GM12878 (cell line): ENCODE data around the gene DNAJB6. TPM values are rescaled to one million over a fixed set of nuclear protein-coding genes. Genes with fewer than 3 reads are reported as not detected.

ENCODE experiments used
- ATAC-seq: fragments of 200-7000 bp; cut with Tn5 transposase; 3 replicates; pipeline ENCODE4 v1.9.1; 2020; ENCODE audit warnings: mild to moderate bottlenecking, moderate library complexity
- BruUV-seq: library from RNA; stranded (reverse); fragments of 400-500 nt; replicated peaks from 2 replicates; lab custom pipeline; 2021; lab: Mats Ljungman, UMichigan
- CTCF ChIA-PET: fragments of 300-600 bp; sonication (Branson Sonifier 250); formaldehyde crosslinking; extraction: SDS; loops from one replicate; lab custom pipeline; 2021; ENCODE audit warnings: inconsistent platforms; lab: Yijun Ruan, JAX
- POLR2A ChIA-PET: fragments of 350-600 bp; formaldehyde crosslinking; extraction: SDS; loops from one replicate; lab custom pipeline; 2021; ENCODE audit warnings: inconsistent platforms; lab: Charles Lee
- RAD21 ChIA-PET: fragments of 300-600 bp; sonication (Branson Sonifier 250); formaldehyde crosslinking; loops from one replicate; lab custom pipeline; 2023; ENCODE audit warnings: antibody characterized with exemption; ENCODE audit not compliant: unreplicated experiment; lab: Charles Lee
- SMC1A ChIA-PET: fragments of 300-600 bp; sonication (Branson Sonifier 250); formaldehyde crosslinking; loops from one replicate; lab custom pipeline; 2023; ENCODE audit not compliant: unreplicated experiment, uncharacterized antibody; lab: Charles Lee
- DNase-seq: peaks from one replicate; pipeline ENCODE4 v3.0.0-alpha.2; 2011; ENCODE audit warnings: low read depth, low spot score
- FAIRE-seq: peaks from 3 replicates; lab custom pipeline; 2011; peaks lifted over from hg19 to GRCh38; lab: Jason Lieb, UNC
- H2AFZ ChIP-seq: 2 replicates; pipeline ENCODE4 v1.6.0; 2011; ENCODE audit warnings: low read depth, low read length, control low read depth; ENCODE audit not compliant: control insufficient read depth
- H3K27ac ChIP-seq: 2 replicates; pipeline ENCODE4 v1.5.1; 2011; ENCODE audit warnings: control low read depth; ENCODE audit not compliant: control insufficient read depth, insufficient read depth
- H3K27me3 ChIP-seq, 2 experiments: replicated peaks in 1 of 2; 2 replicates each; pipeline versions ENCODE4 v1.6.0 to v1.6.1; 2011; ENCODE audit warnings: low read length in 1 of 2; ENCODE audit not compliant: control insufficient read depth in 2 of 2, insufficient read depth in 2 of 2
- H3K36me3 ChIP-seq, 2 experiments: 2 replicates each; pipeline ENCODE4 v1.5.1; 2011; ENCODE audit warnings: low read length in 1 of 2; ENCODE audit not compliant: control insufficient read depth in 2 of 2, insufficient read depth in 2 of 2
- H3K4me1 ChIP-seq: 2 replicates; pipeline ENCODE4 v1.6.1; 2011; ENCODE audit warnings: mild to moderate bottlenecking, low read length, moderate library complexity, mixed read lengths; ENCODE audit not compliant: control insufficient read depth, insufficient read depth
- H3K4me2 ChIP-seq: 2 replicates; pipeline ENCODE4 v1.6.0; 2011; ENCODE audit warnings: control low read depth; ENCODE audit not compliant: control insufficient read depth, insufficient read depth
- H3K4me3 ChIP-seq: fragments of 200-600 bp; sonication (generic); 2 replicates; pipeline ENCODE4 v1.5.1; 2016
- H3K79me2 ChIP-seq: 2 replicates; pipeline ENCODE4 v1.6.0; 2011; ENCODE audit warnings: low read length; ENCODE audit not compliant: control insufficient read depth, insufficient read depth
- H3K9ac ChIP-seq: 2 replicates; pipeline ENCODE4 v1.8.0; 2011; ENCODE audit warnings: low read length, control low read depth, mixed read lengths; ENCODE audit not compliant: control insufficient read depth, insufficient read depth
- H3K9me3 ChIP-seq: replicated peaks from 3 replicates; pipeline ENCODE4 v1.5.1; 2011; ENCODE audit warnings: mild to moderate bottlenecking, low read length; ENCODE audit not compliant: control insufficient read depth, insufficient read depth
- H4K20me1 ChIP-seq: 2 replicates; pipeline ENCODE4 v1.6.0; 2011; ENCODE audit not compliant: control insufficient read depth, insufficient read depth
- CEBPB ChIP-seq, 2 experiments: fragments of 150-350 bp in 1 of 2; IDR thresholded peaks; 2 replicates each; pipeline ENCODE4 v1.6.1; 2012 to 2014; ENCODE audit warnings: low read depth in 2 of 2, low read length in 2 of 2, borderline replicate concordance in 1 of 2, inconsistent platforms in 1 of 2
- FOXM1 ChIP-seq: IDR thresholded peaks from 2 replicates; pipeline ENCODE4 v1.6.1; 2012; ENCODE audit warnings: low read depth, mild to moderate bottlenecking, inconsistent platforms, low read length, moderate library complexity
- IKZF2 ChIP-seq, 2 experiments: fragments of 450-650 bp; IDR thresholded peaks; 2 replicates each; pipeline ENCODE4 v1.6.1; 2017; ENCODE audit warnings: mild to moderate bottlenecking in 2 of 2, moderate library complexity in 2 of 2
- RB1 ChIP-seq: fragments of 450-650 bp; formaldehyde crosslinking; IDR thresholded peaks from 2 replicates; pipeline ENCODE4 v1.6.1; 2017; ENCODE audit warnings: mild to moderate bottlenecking, borderline replicate concordance
- RCOR1 ChIP-seq: conservative IDR thresholded peaks from 2 replicates; pipeline ENCODE4 v1.6.1; 2012; ENCODE audit warnings: low read depth, low read length, improper control_type of control experiment
- SIN3A ChIP-seq: IDR thresholded peaks from 2 replicates; pipeline ENCODE4 v1.6.1; 2012; ENCODE audit warnings: low read depth, low read length, improper control_type of control experiment
- SMAD1 ChIP-seq: fragments of 450-650 bp; IDR thresholded peaks from 2 replicates; pipeline ENCODE4 v1.6.1; 2018; ENCODE audit warnings: mild to moderate bottlenecking, low read depth; ENCODE audit not compliant: partially characterized antibody
- SREBF2 ChIP-seq: IDR thresholded peaks from 2 replicates; pipeline ENCODE4 v1.6.1; 2012; ENCODE audit warnings: mild to moderate bottlenecking, low read length
- STAT1 ChIP-seq: fragments of 450-650 bp; conservative IDR thresholded peaks from 2 replicates; pipeline ENCODE4 v1.6.1; 2014; ENCODE audit warnings: antibody characterized with exemption, mild to moderate bottlenecking
- TAF1 ChIP-seq: IDR thresholded peaks from 2 replicates; pipeline ENCODE4 v1.6.1; 2011; ENCODE audit warnings: mild to moderate bottlenecking, low read depth, low read length, borderline replicate concordance
- YBX1 ChIP-seq: fragments of 450-650 bp; IDR thresholded peaks from 2 replicates; pipeline ENCODE4 v1.6.1; 2016; ENCODE audit warnings: antibody characterized with exemption
- ZNF207 ChIP-seq: fragments of 450-650 bp; IDR thresholded peaks from 2 replicates; pipeline ENCODE4 v1.6.1; 2014; ENCODE audit warnings: antibody characterized with exemption, mild to moderate bottlenecking, borderline replicate concordance
- ZNF274 ChIP-seq: IDR thresholded peaks from one replicate; pipeline ENCODE4 v1.8.0; 2011; ENCODE audit not compliant: insufficient read length, insufficient read depth
- WGBS: methylation state at CpG from one replicate; pipeline ENCODE4 v1.1.6; 2016; ENCODE audit warnings: low lambda C conversion rate; ENCODE audit not compliant: insufficient replicate concordance, insufficient coverage; ENCODE audit errors: missing lambda C conversion rate; 5-methylcytosine and 5-hydroxymethylcytosine counted together
- in situ Hi-C: fragments of 300-500 bp; cut with MboI; formaldehyde crosslinking; loops from 9 replicates; pipeline ENCODE4 v1.14.3; 2018; ENCODE audit warnings: mixed read lengths
- intact Hi-C: fragments of 100-400 bp; cut with micrococcal nuclease; formaldehyde crosslinking; loops from one replicate; pipeline ENCODE4 v1.14.2; 2022; ENCODE audit not compliant: unreplicated experiment
- polyA plus RNA-seq, 11 experiments: library from polyadenylated mRNA; depleted of rRNA in 4 of 11; unstranded in 6 of 11; stranded (reverse) in 5 of 11; fragments of >200 nt; fragmentation: Nextera tagmentation in 4 of 11; fragmentation: Illumina TruSeq in 1 of 11; extraction: Ambion mirVana in 4 of 11; extraction: Trizol in 1 of 11; gene quantifications; 1 replicate in 1 of 11; 2 replicates in 10 of 11; pipeline versions ENCODE4 v1.2.1 to v1.2.3, GENCODE V29; 2011 to 2016; ENCODE audit warnings: inconsistent platforms in 2 of 11, missing spikeins in 2 of 11, low read depth in 1 of 11
- total RNA-seq, 4 experiments: library from RNA; depleted of rRNA in 3 of 4; stranded (reverse); fragments of >200 nt in 3 of 4; fragmentation: Illumina TruSeq in 1 of 4; extraction: Trizol in 1 of 4; gene quantifications; 2 replicates each; pipeline versions ENCODE4 v1.2.1 to v1.2.3, GENCODE V29; 2013 to 2021
- TF ChIP-seq, protein P1 (sequence below): fragments of 150-350 bp; IDR thresholded peaks from 2 replicates; pipeline ENCODE4 v1.6.1; 2014; ENCODE audit warnings: mild to moderate bottlenecking, low read depth, low read length
- TF ChIP-seq, protein P2 (sequence below): IDR thresholded peaks from 2 replicates; pipeline ENCODE4 v1.6.1; 2012; ENCODE audit warnings: low read depth, low read length, improper control_type of control experiment
- TF ChIP-seq, protein P3 (sequence below): fragments of 150-350 bp; IDR thresholded peaks from 2 replicates; pipeline ENCODE4 v1.6.1; 2016; ENCODE audit warnings: low read depth, low read length

The DNAJB6 gene
- total and polyA plus RNA-seq, 10 of the 15 experiments (the other 5 are each of a cell fraction or from before 2014, with no cell fraction given): 34.5 to 117 (median 53.1) TPM

DNA sequence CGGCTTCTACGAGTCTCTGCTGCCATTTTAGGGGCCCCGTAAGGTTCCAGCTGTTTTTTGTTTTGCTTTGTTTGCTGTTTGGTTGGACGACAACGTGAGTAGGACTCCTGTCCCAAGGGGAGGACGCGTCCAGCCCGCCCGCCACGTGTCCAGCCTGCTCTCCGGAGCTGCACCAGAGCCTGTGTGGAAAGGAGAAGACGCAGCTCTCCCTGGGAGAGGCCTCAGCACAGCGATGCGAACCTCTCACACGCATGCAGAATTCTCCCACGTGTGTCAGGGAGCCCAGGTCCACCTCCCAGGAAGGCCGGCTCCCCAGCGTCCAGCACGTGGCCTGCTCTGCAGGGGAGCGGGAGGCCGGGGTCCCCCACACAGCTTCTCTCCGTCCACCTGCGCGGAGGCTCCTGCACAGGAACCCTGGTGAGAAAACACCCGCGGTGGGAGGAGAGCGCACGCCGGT is 36.4 kb upstream of the DNAJB6 start:
- Histone ChIP-seq H3K27ac (no peak overlapping the region), H3K4me2 (no peak overlapping the region), H3K9ac (no peak overlapping the region), H3K9me3 (no peaks in the 10 kb centered on the region), H3K36me3 (no peaks in the 10 kb centered on the region), H3K4me1 (peaks cover 16% of the 10 kb centered on the region), H4K20me1 (no peaks in the 10 kb centered on the region), H3K27me3 (no peaks in the 10 kb centered on the region), H2AFZ (no peak overlapping the region), H3K79me2 (no peaks in the 10 kb centered on the region), H3K4me3 (no peak overlapping the region)
- CTCF ChIA-PET: no interaction called here
- ATAC-seq (no peak), DNase-seq (no peak), FAIRE-seq (no peak)
- WGBS: 89% methylated on average over 29 of the region's 29 CpGs
- intact Hi-C loops (no loop called here), in situ Hi-C loops (no loop called here)
- POLR2A ChIA-PET: no interaction called here
- SMC1A ChIA-PET: no interaction called here
- TF ChIP-seq SIN3A (no peak), FOXM1 (no peak), SREBF2 (no peak), ZNF274 (no peak), TAF1 (no peak), RCOR1 (no peak), IKZF2 (IDR thresholded peaks at IDR 0.05) (no peak), YBX1 (no peak), RB1 (no peak), STAT1 (no peak), CEBPB (IDR thresholded peaks at IDR 0.05; ENCODE audit: borderline replicate concordance in 1 of 2, low read depth in 2 of 2, low read length in 2 of 2) (no peak), ZNF207 (no peak), SMAD1 (no peak)
- TF ChIP-seq, protein P1, sequence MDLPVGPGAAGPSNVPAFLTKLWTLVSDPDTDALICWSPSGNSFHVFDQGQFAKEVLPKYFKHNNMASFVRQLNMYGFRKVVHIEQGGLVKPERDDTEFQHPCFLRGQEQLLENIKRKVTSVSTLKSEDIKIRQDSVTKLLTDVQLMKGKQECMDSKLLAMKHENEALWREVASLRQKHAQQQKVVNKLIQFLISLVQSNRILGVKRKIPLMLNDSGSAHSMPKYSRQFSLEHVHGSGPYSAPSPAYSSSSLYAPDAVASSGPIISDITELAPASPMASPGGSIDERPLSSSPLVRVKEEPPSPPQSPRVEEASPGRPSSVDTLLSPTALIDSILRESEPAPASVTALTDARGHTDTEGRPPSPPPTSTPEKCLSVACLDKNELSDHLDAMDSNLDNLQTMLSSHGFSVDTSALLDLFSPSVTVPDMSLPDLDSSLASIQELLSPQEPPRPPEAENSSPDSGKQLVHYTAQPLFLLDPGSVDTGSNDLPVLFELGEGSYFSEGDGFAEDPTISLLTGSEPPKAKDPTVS: no peak
- TF ChIP-seq, protein P2, sequence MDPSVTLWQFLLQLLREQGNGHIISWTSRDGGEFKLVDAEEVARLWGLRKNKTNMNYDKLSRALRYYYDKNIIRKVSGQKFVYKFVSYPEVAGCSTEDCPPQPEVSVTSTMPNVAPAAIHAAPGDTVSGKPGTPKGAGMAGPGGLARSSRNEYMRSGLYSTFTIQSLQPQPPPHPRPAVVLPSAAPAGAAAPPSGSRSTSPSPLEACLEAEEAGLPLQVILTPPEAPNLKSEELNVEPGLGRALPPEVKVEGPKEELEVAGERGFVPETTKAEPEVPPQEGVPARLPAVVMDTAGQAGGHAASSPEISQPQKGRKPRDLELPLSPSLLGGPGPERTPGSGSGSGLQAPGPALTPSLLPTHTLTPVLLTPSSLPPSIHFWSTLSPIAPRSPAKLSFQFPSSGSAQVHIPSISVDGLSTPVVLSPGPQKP: no peak
- TF ChIP-seq, protein P3, sequence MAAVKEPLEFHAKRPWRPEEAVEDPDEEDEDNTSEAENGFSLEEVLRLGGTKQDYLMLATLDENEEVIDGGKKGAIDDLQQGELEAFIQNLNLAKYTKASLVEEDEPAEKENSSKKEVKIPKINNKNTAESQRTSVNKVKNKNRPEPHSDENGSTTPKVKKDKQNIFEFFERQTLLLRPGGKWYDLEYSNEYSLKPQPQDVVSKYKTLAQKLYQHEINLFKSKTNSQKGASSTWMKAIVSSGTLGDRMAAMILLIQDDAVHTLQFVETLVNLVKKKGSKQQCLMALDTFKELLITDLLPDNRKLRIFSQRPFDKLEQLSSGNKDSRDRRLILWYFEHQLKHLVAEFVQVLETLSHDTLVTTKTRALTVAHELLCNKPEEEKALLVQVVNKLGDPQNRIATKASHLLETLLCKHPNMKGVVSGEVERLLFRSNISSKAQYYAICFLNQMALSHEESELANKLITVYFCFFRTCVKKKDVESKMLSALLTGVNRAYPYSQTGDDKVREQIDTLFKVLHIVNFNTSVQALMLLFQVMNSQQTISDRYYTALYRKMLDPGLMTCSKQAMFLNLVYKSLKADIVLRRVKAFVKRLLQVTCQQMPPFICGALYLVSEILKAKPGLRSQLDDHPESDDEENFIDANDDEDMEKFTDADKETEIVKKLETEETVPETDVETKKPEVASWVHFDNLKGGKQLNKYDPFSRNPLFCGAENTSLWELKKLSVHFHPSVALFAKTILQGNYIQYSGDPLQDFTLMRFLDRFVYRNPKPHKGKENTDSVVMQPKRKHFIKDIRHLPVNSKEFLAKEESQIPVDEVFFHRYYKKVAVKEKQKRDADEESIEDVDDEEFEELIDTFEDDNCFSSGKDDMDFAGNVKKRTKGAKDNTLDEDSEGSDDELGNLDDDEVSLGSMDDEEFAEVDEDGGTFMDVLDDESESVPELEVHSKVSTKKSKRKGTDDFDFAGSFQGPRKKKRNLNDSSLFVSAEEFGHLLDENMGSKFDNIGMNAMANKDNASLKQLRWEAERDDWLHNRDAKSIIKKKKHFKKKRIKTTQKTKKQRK: no peak
- RAD21 ChIA-PET: no interaction called here
- BruUV-seq: no TSS peak
